HCT116 (cell line): ENCODE results near the gene ZBTB5. TPM values are rescaled to one million over a fixed set of nuclear protein-coding genes. Genes with fewer than 3 reads are reported as not detected.

Experiments
- ATAC-seq: fragments of 200-7000 bp; cut with Tn5 transposase; 2 replicates; pipeline ENCODE4 v1.9.1; 2020; ENCODE audit warnings: mild to moderate bottlenecking, moderate library complexity
- BruUV-seq: library from RNA; stranded (reverse); fragments of 400-500 nt; replicated peaks from 2 replicates; lab custom pipeline; 2021; lab: Mats Ljungman, UMichigan
- CTCF ChIA-PET: fragments of 300-600 bp; sonication (Branson Sonifier 250); formaldehyde crosslinking; loops from one replicate; lab custom pipeline; 2021; ENCODE audit warnings: antibody characterized with exemption; lab: Charles Lee
- POLR2A ChIA-PET: fragments of 300-600, 350-600 bp; sonication (Branson Sonifier 250); formaldehyde crosslinking; loops from one replicate; lab custom pipeline; 2021; ENCODE audit warnings: antibody characterized with exemption; lab: Charles Lee
- RAD21 ChIA-PET, 2 experiments: fragments of 300-600 bp; sonication (Branson Sonifier 250); formaldehyde crosslinking; loops; one replicate each; lab custom pipeline; 2023; ENCODE audit warnings: low total read pairs in 2 of 2; ENCODE audit not compliant: uncharacterized antibody in 2 of 2, unreplicated experiment in 2 of 2, low non-redundant PET in 1 of 2; lab: Charles Lee
- DNase-seq: peaks from one replicate; pipeline ENCODE4 v3.0.0-alpha.2; 2010; ENCODE audit warnings: low read depth, low spot score
- H2AFZ ChIP-seq: fragments of 200-600 bp; shearing (Covaris generic), sonication (generic); 2 replicates; pipeline ENCODE4 v1.6.1; 2017; ENCODE audit warnings: low read depth, mixed run types, mixed read lengths, antibody characterized with exemption, low read length; ENCODE audit not compliant: poor library complexity, severe bottlenecking
- H3K27ac ChIP-seq: 2 replicates; pipeline ENCODE4 v1.5.1; 2012; ENCODE audit warnings: low read depth, low read length
- H3K27me3 ChIP-seq: fragments of 200-600 bp; sonication (generic); 2 replicates; pipeline ENCODE4 v1.6.1; 2016; ENCODE audit warnings: mixed run types, low read length, mixed read lengths; ENCODE audit not compliant: insufficient read depth
- H3K36me3 ChIP-seq, 2 experiments: fragments of 200-500 bp in 1 of 2; fragments of 200-600 bp in 1 of 2; sonication (Bioruptor generic) in 1 of 2; sonication (generic) in 1 of 2; 2 replicates each; pipeline versions ENCODE4 v1.5.1 to v1.6.1; 2014 to 2016; ENCODE audit warnings: low read length in 2 of 2, inconsistent platforms in 1 of 2, mixed read lengths in 1 of 2, mixed run types in 1 of 2; ENCODE audit not compliant: insufficient read depth in 2 of 2, control insufficient read depth in 1 of 2
- H3K4me1 ChIP-seq, 2 experiments: fragments of 200-600 bp in 1 of 2; sonication (generic) in 1 of 2; 2 replicates each; pipeline versions ENCODE4 v1.5.1 to v1.6.1; 2012 to 2017; ENCODE audit warnings: low read length in 2 of 2, inconsistent platforms in 1 of 2, mild to moderate bottlenecking in 1 of 2, mixed read lengths in 1 of 2, mixed run types in 1 of 2, moderate library complexity in 1 of 2; ENCODE audit not compliant: insufficient read depth in 2 of 2, control insufficient read depth in 1 of 2
- H3K4me2 ChIP-seq: fragments of 200-600 bp; sonication (generic); 2 replicates; pipeline ENCODE4 v1.6.1; 2017; ENCODE audit warnings: mixed run types, low read length, mixed read lengths
- H3K4me3 ChIP-seq, 2 experiments: fragments of 200-600 bp in 1 of 2; sonication (generic) in 1 of 2; replicated peaks in 1 of 2; 2 replicates each; pipeline ENCODE4 v1.5.1; 2011 to 2016; ENCODE audit warnings: low read length in 2 of 2, control low read depth in 1 of 2, low read depth in 1 of 2, mild to moderate bottlenecking in 1 of 2, mixed read lengths in 1 of 2, mixed run types in 1 of 2
- H3K79me2 ChIP-seq: fragments of 200-600 bp; sonication (generic); 2 replicates; pipeline ENCODE4 v1.6.1; 2017; ENCODE audit warnings: mild to moderate bottlenecking, mixed run types, low read length, moderate library complexity, mixed read lengths; ENCODE audit not compliant: insufficient read depth
- H3K9ac ChIP-seq: fragments of 200-600 bp; sonication (generic); 2 replicates; pipeline ENCODE4 v1.6.1; 2016; ENCODE audit warnings: low read length, mixed read lengths
- H3K9me2 ChIP-seq: fragments of 200-600 bp; sonication (generic), shearing (Covaris generic); 2 replicates; pipeline ENCODE4 v1.6.1; 2017; ENCODE audit warnings: mixed run types, mild to moderate bottlenecking, moderate library complexity; ENCODE audit not compliant: insufficient read depth
- H3K9me3 ChIP-seq, 2 experiments: fragments of 200-500 bp in 1 of 2; fragments of 200-600 bp in 1 of 2; sonication (Bioruptor generic) in 1 of 2; sonication (generic) in 1 of 2; 2 replicates each; pipeline ENCODE4 v1.6.1; 2014 to 2017; ENCODE audit warnings: low read length in 2 of 2, mixed read lengths in 2 of 2, inconsistent platforms in 1 of 2, low read depth in 1 of 2, mild to moderate bottlenecking in 1 of 2, mixed run types in 1 of 2, moderate library complexity in 1 of 2; ENCODE audit not compliant: control insufficient read depth in 1 of 2, insufficient read depth in 1 of 2
- H4K20me1 ChIP-seq: fragments of 200-600 bp; sonication (generic), shearing (Covaris generic); 2 replicates; pipeline ENCODE4 v1.6.1; 2017; ENCODE audit warnings: mixed run types, mild to moderate bottlenecking, moderate library complexity; ENCODE audit not compliant: insufficient read depth
- ELF1 ChIP-seq: IDR thresholded peaks from 2 replicates; pipeline ENCODE4 v1.6.1; 2012; ENCODE audit warnings: low read depth, borderline replicate concordance
- JUND ChIP-seq: IDR thresholded peaks from 2 replicates; pipeline ENCODE4 v1.6.1; 2012
- ZBTB33 ChIP-seq: IDR thresholded peaks from 2 replicates; pipeline ENCODE4 v1.6.1; 2011; ENCODE audit warnings: mild to moderate bottlenecking, low read length, moderate library complexity; ENCODE audit not compliant: insufficient replicate concordance; ENCODE audit errors: extremely low read depth
- ZFX ChIP-seq: fragments of 450-650 bp; IDR thresholded peaks from 2 replicates; pipeline ENCODE4 v1.6.1; 2017
- intact Hi-C: fragments of 100-400 bp; cut with micrococcal nuclease; formaldehyde crosslinking; loops from 2 replicates; pipeline ENCODE4 v1.10.0; 2022
- total RNA-seq: library from RNA; stranded (reverse); gene quantifications from one replicate; pipeline ENCODE4 v1.2.1, GENCODE V29; 2021; ENCODE audit not compliant: unreplicated experiment

Gene ZBTB5
- total RNA-seq, 1 experiment from 2014 or later: 22.3 TPM

GRCh38 chr9:37497320-37497719, 32.1 kb upstream of the ZBTB5 start:
- no peak overlapping the region for H3K9ac ChIP-seq
- BruUV-seq: no TSS peak
- H3K4me2 ChIP-seq: no peak overlapping the region
- H3K27me3 ChIP-seq: no peaks in the 10 kb centered on the region
- no peak overlapping the region for H3K4me3 ChIP-seq
- peaks cover 80% of the 10 kb centered on the region for H3K79me2 ChIP-seq
- DNase-seq: no peak
- TF ChIP-seq ZFX: no peak
- no peak for TF ChIP-seq ELF1
- peaks cover 64 to 81% of the 10 kb centered on the region in 2 experiments; a peak in 3 of 4 replicates for H3K36me3 ChIP-seq
- no peak overlapping the region for H2AFZ ChIP-seq
- ChIA-PET CTCF (no interaction called here), POLR2A (no interaction called here), RAD21 (no interaction called here)
- H3K9me2 ChIP-seq: no peaks in the 10 kb centered on the region
- H3K4me1 ChIP-seq: no peaks in the 10 kb centered on the region
- no peaks in the 10 kb centered on the region for H3K9me3 ChIP-seq
- H3K27ac ChIP-seq: no peak overlapping the region
- H4K20me1 ChIP-seq: peaks cover 7% of the 10 kb centered on the region; the same call in 1 of the 2 replicates
- intact Hi-C loops: no loop called here
- no peak for ATAC-seq

GRCh38 chr9:37496020-37496419, 30.8 kb upstream of the ZBTB5 start:
- CTCF ChIA-PET: no interaction called here
- no peak for TF ChIP-seq JUND
- TF ChIP-seq ZBTB33: no peak
- no peak for TF ChIP-seq ZFX
- POLR2A ChIA-PET: interaction anchor here (1.2 kb wide), 1 partner anchor 9 kb away, joined by 3 read pairs; no protein-coding TSS in a partner anchor
- no peak overlapping the region for H3K9ac ChIP-seq
- no peak for DNase-seq
- H2AFZ ChIP-seq: no peak overlapping the region
- no peak for ATAC-seq
- no peak overlapping the region for H3K4me2 ChIP-seq
- no peak overlapping the region for H3K27ac ChIP-seq
- intact Hi-C loops: no loop called here
- H3K4me3 ChIP-seq: no peak overlapping the region
- RAD21 ChIA-PET: no interaction called here
- H3K36me3 ChIP-seq: peaks cover 56 to 78% of the 10 kb centered on the region in 2 experiments; a peak in 3 of 4 replicates
- no peaks in the 10 kb centered on the region for H3K9me3 ChIP-seq
- no peaks in the 10 kb centered on the region for H3K27me3 ChIP-seq
- H3K4me1 ChIP-seq: no peaks in the 10 kb centered on the region
- H4K20me1 ChIP-seq: peaks cover 7% of the 10 kb centered on the region; the same call in 1 of the 2 replicates
- peaks cover 87% of the 10 kb centered on the region for H3K79me2 ChIP-seq
- no peaks in the 10 kb centered on the region for H3K9me2 ChIP-seq
- no TSS peak for BruUV-seq
